Osteocyte (in vitro differentiated cells): Measurements from ENCODE around the gene BTK. TPM values are rescaled to one million over a fixed set of nuclear protein-coding genes. Genes with fewer than 3 reads are reported as not detected.

Experiments
- DNase-seq: peaks from one replicate; pipeline ENCODE4 v3.0.0; 2021; ENCODE audit warnings: mixed read lengths; ENCODE audit not compliant: unreplicated experiment; ENCODE audit errors: extremely low spot score
- H3K27ac Mint-ChIP-seq: one replicate; pipeline ENCODE4 v1.8.0; 2021; ENCODE audit warnings: mild to moderate bottlenecking, mixed read lengths; ENCODE audit not compliant: unreplicated experiment
- H3K27me3 Mint-ChIP-seq: one replicate; pipeline ENCODE4 v1.8.0; 2021; ENCODE audit warnings: mixed read lengths; ENCODE audit not compliant: unreplicated experiment
- H3K36me3 Mint-ChIP-seq: one replicate; pipeline ENCODE4 v1.8.0; 2021; ENCODE audit warnings: mixed read lengths; ENCODE audit not compliant: unreplicated experiment
- H3K4me1 Mint-ChIP-seq: one replicate; pipeline ENCODE4 v1.8.0; 2021; ENCODE audit warnings: mixed read lengths; ENCODE audit not compliant: unreplicated experiment
- H3K4me3 Mint-ChIP-seq: one replicate; pipeline ENCODE4 v1.8.0; 2021; ENCODE audit warnings: mild to moderate bottlenecking, moderate library complexity, mixed read lengths; ENCODE audit not compliant: unreplicated experiment
- H3K9me3 Mint-ChIP-seq: one replicate; pipeline ENCODE4 v1.8.0; 2021; ENCODE audit warnings: mixed read lengths; ENCODE audit not compliant: unreplicated experiment
- total RNA-seq: library from RNA; stranded (reverse); gene quantifications from 2 replicates; pipeline ENCODE4 v1.2.1, GENCODE V29; 2021
- TF ChIP-seq, protein P1 (sequence below): fragments of 200-600 bp; sonication (generic); IDR thresholded peaks from 2 replicates; pipeline ENCODE4 v1.5.0; 2021; ENCODE audit warnings: antibody characterized with exemption, mild to moderate bottlenecking, moderate library complexity

The BTK gene
- total RNA-seq, 1 donor from 2014 or later: not detected

DNA sequence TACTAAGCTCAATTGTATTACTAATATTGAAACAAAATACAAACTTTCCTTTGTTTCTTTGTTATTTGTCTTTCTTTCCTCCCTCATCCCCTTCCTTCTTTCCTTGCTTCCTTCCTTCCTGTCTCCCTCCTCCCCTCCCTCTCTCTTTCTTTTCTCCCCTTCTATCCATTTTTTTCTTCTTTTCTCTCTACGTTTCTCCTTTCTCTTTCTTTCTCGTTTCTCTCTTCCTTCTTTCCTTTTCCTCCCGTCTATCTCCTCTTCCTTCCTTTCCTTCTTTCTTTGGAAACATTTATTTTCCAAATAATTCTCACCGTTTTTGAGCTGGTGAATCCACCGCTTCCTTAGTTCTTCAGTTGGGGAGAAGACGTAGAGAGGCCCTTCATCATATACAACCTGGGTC lies 16.3 kb downstream of the BTK start:
- no peaks in the 10 kb centered on the region for H3K4me1 Mint-ChIP-seq
- H3K27me3 Mint-ChIP-seq: peaks cover 26% of the 10 kb centered on the region
- DNase-seq: no peak
- peaks cover 8% of the 10 kb centered on the region for H3K9me3 Mint-ChIP-seq
- TF ChIP-seq, protein P1, sequence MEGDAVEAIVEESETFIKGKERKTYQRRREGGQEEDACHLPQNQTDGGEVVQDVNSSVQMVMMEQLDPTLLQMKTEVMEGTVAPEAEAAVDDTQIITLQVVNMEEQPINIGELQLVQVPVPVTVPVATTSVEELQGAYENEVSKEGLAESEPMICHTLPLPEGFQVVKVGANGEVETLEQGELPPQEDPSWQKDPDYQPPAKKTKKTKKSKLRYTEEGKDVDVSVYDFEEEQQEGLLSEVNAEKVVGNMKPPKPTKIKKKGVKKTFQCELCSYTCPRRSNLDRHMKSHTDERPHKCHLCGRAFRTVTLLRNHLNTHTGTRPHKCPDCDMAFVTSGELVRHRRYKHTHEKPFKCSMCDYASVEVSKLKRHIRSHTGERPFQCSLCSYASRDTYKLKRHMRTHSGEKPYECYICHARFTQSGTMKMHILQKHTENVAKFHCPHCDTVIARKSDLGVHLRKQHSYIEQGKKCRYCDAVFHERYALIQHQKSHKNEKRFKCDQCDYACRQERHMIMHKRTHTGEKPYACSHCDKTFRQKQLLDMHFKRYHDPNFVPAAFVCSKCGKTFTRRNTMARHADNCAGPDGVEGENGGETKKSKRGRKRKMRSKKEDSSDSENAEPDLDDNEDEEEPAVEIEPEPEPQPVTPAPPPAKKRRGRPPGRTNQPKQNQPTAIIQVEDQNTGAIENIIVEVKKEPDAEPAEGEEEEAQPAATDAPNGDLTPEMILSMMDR: no peak
- no peaks in the 10 kb centered on the region for H3K36me3 Mint-ChIP-seq
- no peak overlapping the region for H3K4me3 Mint-ChIP-seq
- H3K27ac Mint-ChIP-seq: no peak overlapping the region

DNA sequence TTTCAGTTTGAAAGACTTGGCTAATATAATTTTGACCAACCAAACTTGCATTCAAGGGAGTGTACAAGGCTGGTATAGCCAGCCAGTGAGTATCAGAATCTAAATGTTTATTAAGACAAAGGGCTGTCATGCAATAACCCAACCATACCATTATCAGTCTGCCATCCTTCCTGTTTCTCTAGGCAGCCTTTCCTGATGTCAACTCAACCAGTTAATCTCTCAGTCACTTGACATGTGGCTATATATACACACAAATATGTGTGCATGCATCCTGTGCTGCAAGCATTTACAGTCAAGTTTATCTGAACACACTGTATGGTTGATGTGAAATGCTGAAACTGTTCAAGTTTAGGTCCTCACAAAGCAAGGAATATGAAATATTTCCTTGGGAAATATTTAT lies 17.2 kb downstream of the BTK start:
- H3K27me3 Mint-ChIP-seq: peaks cover 19% of the 10 kb centered on the region
- no peaks in the 10 kb centered on the region for H3K36me3 Mint-ChIP-seq

DNA sequence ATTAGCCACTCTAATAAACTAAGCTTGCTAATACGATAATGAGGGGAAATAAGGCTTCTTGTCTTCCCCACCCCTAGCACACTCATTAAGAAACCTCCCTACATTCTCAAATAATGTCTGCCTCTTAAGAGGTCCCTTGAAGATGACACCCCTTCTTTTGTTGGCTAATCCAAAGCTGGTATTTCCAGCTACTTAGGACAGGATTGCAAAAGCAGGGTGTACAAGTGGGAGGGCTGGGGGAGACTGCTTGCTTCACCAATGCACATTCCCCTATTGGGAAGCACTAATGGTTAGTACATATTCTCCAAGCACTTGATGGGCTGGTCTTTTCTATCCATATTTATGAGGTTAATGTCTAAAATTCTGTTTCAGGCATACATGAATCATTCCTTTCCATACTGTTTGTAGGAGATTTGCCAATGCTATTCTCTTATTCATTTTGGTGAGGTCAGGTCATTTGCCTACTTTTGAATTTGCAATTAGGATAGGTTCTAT lies 20.6 kb downstream of the BTK start:
- TF ChIP-seq, protein P1: no peak
- no peaks in the 10 kb centered on the region for H3K36me3 Mint-ChIP-seq

More for the DNA sequence above, 17.2 kb downstream of the BTK start:
- H3K9me3 Mint-ChIP-seq: peaks cover 4% of the 10 kb centered on the region
- no peaks in the 10 kb centered on the region for H3K4me1 Mint-ChIP-seq
- DNase-seq: no peak
- TF ChIP-seq, protein P1: no peak
- no peak overlapping the region for H3K4me3 Mint-ChIP-seq
- no peak overlapping the region for H3K27ac Mint-ChIP-seq

DNA sequence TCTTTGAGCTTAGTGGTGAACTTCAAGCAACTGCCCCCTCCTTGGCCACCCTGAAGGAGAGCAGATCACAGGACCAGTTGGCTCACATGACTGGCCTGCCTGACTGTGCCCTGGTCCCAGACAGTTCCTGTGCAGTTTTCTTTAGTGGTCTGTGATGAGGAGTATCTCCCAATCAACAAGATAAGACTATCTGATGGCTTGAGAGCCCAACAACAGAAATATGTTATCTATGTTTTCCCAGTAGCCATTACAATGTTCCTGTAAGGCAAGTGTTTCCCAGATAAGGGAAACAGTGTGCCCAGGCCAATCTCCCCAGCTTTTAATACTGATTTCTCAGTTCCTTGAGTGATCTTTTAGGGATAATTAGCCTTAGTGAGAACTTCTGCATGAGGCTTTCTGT lies 23.2 kb downstream of the BTK start:
- H3K9me3 Mint-ChIP-seq: no peaks in the 10 kb centered on the region
- TF ChIP-seq, protein P1: no peak
- no peaks in the 10 kb centered on the region for H3K4me1 Mint-ChIP-seq

More for the DNA sequence above, 20.6 kb downstream of the BTK start:
- Mint-ChIP-seq H3K27ac (no peak overlapping the region), H3K9me3 (no peaks in the 10 kb centered on the region), H3K27me3 (peaks cover 12% of the 10 kb centered on the region), H3K4me1 (no peaks in the 10 kb centered on the region), H3K4me3 (no peak overlapping the region)
- no peak for DNase-seq

DNA sequence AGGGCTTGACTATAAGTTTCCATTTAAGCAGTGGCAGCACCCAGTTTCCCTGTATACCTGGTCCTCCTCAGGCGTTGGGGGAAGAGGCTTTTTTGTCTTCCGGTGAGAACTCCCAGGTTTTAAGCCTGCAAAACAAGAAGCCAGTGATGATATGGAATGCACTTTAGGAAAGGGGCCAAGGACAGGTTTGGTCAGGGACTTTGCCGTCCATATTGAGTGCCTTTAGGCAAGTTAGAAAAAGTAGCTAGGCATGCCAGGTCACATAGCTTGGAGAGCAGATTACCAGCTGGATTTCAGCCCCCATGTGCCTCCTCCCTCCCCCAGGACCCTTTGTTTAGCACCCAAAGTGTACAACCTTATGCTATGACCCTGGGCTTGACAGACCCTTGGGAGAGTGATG lies 23.9 kb downstream of the BTK start:
- TF ChIP-seq, protein P1: no peak
- H3K36me3 Mint-ChIP-seq: no peaks in the 10 kb centered on the region
- no peak overlapping the region for H3K27ac Mint-ChIP-seq
- no peaks in the 10 kb centered on the region for H3K9me3 Mint-ChIP-seq
- H3K27me3 Mint-ChIP-seq: no peaks in the 10 kb centered on the region
- no peaks in the 10 kb centered on the region for H3K4me1 Mint-ChIP-seq
- no peak for DNase-seq
- H3K4me3 Mint-ChIP-seq: no peak overlapping the region

More for the DNA sequence above, 23.2 kb downstream of the BTK start:
- no peaks in the 10 kb centered on the region for H3K27me3 Mint-ChIP-seq
- DNase-seq: no peak
- H3K27ac Mint-ChIP-seq: no peak overlapping the region
- no peak overlapping the region for H3K4me3 Mint-ChIP-seq
- no peaks in the 10 kb centered on the region for H3K36me3 Mint-ChIP-seq
